Esophagus mucosa (tissue), 1 donor: Measurements from ENCODE around the gene CACNA2D4. TPM values are rescaled to one million over a fixed set of nuclear protein-coding genes. Genes with fewer than 3 reads are reported as not detected.
A peak's percentile ranks its signal among the peaks of the same experiment; 100 is the strongest.

Experiments used
- ATAC-seq: fragments of 200-7000 bp; cut with Tn5 transposase; one replicate; pipeline ENCODE4 v1.9.1; 2020
- total RNA-seq: library from RNA; stranded (reverse); gene quantifications from one replicate; pipeline ENCODE4 v1.2.4, GENCODE V29; 2023
- donor health status: DM: yes; HTN: yes; CAD: no.

The CACNA2D4 gene
- total RNA-seq, 1 donor from 2014 or later = 1.1 TPM

- no peak for ATAC-seq
Observed at GRCh38 chr12:1918884-1919236, 408 bp upstream of the CACNA2D4 start.

GRCh38 chr12:1917172-1918070 lies 1.0 kb downstream of the CACNA2D4 start:
- ATAC-seq = no peak

DNA sequence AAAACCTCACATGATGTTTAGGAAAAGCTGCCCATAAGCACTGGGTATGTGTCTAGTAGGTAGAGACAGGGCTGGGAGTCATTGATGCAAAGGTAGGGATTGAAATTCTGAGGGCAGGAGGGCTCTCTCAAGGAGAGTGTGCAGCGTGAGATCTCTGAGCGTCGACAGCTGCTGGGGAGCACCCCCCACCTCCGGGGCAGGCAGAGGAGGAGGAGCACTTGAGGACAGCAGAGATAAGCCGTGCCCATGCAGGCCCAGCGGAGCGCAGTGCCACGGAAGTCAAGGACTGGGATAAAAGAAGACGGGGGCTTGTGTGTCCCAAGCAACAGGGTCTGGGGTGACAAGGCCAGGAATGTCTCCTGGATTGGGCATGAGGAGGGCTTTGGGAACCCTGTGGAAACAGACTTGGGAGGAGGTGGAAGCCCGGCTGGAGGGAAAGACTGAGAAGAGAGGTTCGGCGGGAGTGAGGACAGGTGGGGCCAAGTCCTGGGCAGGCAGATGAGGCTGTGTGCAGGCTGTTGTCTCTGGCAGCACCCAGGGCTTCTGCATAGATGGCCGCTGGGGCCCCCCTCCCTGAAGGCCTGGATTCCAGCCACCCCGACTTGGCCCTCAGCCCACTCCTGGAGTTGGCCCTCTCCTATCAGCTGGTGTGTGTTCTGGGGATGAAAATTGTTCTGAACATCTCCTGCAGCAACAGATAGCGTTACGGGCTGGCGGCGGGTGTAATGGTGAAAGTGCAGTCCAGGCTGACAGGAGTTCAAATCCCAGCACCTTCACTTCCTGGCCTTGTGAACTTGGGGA lies 1.9 kb downstream of the CACNA2D4 start:
- ATAC-seq = no peak

- no peak for ATAC-seq
Observed at GRCh38 chr12:1915082-1915968, 3.1 kb downstream of the CACNA2D4 start.

DNA sequence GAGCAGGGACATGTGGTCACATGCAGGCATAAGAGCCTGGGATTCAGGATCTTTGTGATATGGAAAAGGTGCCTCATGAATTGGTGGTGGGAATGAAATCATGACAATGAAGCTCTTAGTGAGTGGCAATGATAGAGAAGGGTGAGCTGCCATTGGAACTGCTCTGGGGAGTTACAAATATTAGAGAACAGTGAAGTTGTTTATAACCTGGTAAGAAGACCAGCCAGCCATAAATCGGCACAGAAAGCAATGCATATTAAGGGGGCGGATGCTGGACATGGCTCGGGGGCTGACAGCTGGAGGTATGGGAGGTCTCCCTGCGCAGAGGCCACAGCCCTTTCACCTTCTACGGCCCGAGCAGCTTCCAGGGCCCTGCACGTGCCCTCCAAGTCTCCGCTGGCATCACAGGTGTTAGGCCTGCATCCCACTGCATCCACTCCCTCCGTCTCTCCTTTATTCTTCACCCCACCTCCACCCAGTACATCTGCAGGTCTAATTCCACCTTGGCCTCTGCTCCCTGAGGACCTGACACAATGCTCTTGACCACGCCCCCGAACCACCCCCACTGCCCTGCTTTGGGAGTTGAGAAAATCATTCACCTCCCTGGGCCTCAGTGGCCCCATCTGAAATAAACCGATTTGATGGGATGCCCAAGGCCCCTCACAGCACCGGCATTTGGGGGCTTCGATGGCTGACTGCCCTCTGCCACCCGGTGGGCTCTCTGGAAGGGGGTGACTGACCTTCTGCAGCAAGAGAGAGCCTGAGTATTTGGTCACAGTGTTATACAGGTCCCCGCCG lies 4.1 kb downstream of the CACNA2D4 start:
- no peak for ATAC-seq

- ATAC-seq = no peak
Observed at GRCh38 chr12:1913377-1914113, 4.9 kb downstream of the CACNA2D4 start.

DNA sequence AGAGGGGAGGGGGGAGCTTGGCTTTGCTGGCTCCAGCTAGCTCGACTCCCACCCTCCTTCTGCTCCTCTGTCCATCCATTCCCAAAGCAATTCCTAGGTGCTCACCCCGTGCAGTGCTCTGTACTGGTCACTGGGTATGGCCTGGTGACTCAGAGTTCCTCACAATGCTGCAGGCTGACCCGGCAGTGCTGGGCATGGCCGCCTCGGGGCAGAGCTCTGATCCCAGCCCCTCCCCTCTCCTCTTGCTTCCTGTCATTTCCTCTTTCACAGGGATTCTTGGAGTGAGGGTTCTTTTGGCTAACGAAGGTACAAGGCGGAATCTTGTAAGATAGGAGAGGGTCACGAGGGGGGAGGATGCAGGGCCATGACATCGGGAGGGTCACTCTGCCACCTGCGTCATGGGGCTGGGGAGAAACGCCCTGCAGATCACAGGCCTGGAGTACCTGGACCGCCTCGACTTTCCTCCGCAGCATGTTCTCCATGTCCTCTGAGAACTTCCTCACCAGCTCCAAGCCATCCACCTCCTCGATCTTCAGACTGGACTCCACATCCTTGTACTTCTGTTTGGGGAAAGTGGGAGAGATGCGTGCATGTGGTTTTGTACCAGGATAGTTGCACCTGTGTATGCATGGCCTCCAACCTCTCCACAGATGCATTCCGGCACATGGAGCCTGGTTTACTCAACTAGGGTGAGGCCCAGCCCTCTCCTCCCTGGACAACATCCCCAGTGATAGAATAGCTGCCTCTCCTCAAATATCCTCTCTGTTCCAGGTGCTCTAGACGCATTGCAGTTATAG lies 5.7 kb downstream of the CACNA2D4 start:
- no peak for ATAC-seq

DNA sequence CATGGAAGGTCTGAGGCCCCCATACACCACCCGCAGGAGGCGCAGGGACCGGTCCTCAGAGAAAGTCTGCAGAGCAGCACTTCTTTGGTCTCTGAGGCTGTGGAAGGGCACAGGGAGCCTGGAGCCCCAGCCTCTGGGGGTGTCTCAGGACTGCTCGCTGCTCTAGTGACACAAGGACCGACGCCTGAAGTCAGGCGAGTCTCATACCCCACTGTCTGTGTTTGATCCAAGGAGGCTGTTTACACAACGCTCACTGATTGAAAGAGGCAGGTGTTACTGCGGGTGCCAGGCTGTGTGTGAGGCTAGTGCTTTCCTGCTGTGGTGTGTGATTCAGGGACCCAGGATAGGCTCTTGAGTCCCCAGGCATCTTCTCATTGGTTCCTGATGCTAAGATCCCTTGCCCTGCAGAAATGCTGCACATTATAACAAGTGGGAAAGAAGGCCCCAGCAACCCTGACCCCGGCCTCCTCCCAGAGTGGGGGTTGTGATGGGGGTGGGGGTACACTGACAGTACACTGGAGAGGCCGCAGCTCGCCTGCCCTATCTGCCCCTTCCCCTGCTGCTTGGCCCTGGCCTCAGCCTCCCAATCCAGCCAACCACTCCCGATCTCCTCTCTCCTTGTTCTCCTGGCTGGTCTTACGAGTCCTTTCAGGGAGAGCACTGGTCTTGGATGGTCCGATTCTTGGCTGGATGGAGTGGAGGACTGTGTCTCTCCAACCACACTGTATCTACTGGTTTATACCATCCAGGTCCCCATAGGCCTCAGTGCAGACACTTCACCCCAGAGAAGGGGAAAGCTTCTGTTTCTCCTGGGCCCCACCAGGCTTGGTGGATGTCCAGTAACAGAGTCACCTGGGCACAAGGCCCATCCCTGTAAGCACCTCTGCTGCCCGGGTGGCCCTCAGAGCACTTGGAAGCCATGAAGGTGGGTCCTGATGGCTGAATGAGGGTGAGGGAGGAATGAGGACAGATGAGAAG lies 6.6 kb downstream of the CACNA2D4 start:
- ATAC-seq = no peak

DNA sequence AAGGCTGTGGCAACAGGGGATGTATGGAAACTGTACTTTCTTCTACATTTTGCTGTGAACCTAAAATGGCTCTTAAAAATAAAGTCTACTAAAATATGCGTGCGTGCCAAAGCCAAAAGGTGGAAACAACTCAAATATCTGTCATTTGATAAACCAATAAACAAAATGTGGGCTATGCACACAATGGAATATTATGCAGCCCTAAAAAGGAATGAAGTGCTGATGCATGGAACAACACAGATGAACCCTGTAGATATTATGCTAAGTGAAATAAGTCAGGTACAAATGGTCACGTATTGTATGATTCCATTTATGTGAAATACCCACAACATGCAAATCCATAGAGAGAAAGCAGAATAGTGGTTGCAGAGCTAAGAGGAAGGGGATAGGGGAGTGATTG lies 8.0 kb downstream of the CACNA2D4 start:
- ATAC-seq = no peak

DNA sequence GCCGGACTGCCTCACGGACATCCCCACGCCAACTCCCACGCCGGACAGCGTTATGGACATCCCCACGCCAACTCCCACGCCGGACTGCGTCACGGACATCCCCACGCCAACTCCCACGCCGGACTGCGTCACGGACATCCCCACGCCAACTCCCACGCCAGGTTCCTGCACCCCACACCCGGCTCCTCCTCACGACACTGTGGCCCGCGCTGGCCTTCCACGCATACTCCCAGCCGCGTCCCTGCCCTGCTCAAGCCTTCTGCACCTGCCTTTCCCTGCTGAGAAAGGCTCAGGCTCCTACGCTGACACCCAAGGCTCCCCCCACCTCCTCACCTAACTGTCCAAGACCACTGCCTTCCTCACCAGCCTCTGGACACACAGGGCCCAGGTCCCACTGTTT lies 9.7 kb downstream of the CACNA2D4 start:
- ATAC-seq = no peak

DNA sequence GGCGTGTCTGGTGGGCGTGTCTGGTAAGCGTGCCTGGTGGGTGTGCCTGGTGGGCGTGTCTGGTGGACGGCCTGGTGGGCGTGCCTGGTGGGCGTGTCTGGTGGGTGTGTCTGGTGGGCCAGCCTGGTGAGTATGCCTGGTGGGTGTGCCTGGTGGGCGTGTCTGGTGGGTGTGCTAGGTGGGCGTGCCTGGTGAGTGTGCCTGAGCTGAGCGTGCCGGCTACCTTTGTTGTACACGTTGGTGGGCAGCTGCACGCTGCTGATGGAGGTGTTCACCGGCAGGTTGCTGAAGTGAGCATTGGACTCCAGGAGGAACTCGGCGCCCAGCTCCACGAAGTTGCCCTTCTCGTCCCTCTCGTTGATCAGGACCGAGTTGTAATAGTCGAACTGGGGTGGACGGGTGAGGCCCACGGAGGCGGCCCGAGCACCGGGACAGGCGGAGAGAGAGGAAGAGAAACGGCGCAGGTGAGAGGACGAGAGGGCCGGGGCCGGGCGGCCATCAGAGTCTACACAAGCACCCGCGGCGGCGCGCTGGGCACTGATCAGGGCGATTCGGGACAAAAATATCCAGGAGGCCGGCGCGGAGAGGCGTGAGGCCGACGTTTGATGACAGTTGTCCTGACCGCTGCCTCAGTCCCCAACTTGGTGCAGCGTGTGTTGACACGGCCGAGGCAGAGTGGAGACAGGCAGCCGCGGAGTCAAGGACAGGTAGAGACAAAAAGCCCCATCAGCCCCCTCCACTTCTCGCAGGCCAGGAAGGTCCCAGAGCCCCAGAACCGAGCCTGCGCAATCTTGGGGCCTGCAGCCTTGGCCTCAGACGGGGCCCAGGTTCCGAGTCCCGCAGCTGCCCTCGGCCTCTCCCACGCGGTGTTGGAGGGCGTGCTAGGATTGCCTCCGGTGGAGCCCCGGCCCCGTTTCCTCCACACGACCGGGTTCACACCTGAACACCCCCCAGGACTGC lies 10.5 kb downstream of the CACNA2D4 start:
- peak; percentile 55 for ATAC-seq

DNA sequence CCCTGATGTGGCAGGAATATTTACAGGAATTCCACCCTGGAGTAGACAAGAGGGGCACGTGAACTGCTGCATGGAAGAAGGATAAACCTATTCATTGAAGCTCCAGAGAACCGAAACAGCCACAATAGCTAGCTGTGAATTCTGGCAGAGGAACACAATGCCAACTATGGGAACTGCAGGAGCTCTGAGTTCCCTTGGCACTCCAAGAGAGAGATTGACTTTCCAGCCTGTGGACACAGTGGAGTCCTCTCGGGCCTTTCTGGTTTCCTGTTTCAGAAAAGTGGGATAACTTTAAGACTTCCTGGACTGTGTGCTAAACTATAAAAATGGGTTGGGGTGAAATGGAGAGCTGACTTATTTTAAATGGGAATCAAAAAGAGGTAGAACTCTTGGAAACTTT lies 11.9 kb downstream of the CACNA2D4 start:
- no peak for ATAC-seq

GRCh38 chr12:1904875-1905274 lies 13.6 kb downstream of the CACNA2D4 start:
- no peak for ATAC-seq

DNA sequence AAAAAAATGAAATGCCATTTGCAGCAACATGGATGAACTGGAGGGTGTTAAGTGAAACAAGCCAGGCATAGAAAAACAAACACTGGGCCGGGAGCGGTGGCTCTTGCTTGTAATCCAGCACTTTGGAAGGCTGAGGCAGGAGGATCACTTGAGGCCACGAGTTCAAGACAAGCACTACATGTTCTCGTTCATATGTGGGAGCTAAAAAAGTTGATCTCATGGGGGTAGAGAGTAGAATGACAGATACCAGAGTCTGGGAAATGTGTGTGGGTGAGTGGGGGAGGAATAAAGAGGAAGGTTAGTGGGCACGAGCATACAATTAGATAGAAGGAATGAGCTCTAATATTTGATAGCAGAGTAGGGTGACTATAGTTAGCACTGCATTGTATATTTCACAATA lies 21.5 kb downstream of the CACNA2D4 start:
- no peak for ATAC-seq

- no peak for ATAC-seq
Observed at GRCh38 chr12:1890810-1891209, 27.6 kb downstream of the CACNA2D4 start.

- no peak for ATAC-seq
Observed at GRCh38 chr12:1890119-1890703, 28.2 kb downstream of the CACNA2D4 start.

GRCh38 chr12:1888923-1889322 lies 29.5 kb downstream of the CACNA2D4 start:
- no peak for ATAC-seq
